Measurements from ENCODE around the gene RAB5IF. TPM values are rescaled to one million over a fixed set of nuclear protein-coding genes. Genes with fewer than 3 reads are reported as not detected.
A peak's percentile ranks its signal among the peaks of the same experiment; 100 is the strongest.

RAB5IF gene
- polyA plus RNA-seq, 4 donors, result 97.2 to 173 (median 128) TPM

GRCh38 chr20:36579996-36580545 lies 25.5 kb upstream of the RAB5IF start:
- Histone ChIP-seq H3K36me3 (ENCODE audit: control insufficient read depth in 3 of 3, insufficient read depth in 2 of 3, low read depth in 1 of 3, low read length in 3 of 3) (peaks cover 4 to 64% (median 10%) of the 10 kb centered on the region in 3 donors), H3K4me1 (ENCODE audit: control insufficient read depth in 3 of 3, insufficient read depth in 2 of 3, low read depth in 1 of 3, low read length in 2 of 3) (peaks cover 0 to 59% (median 4%) of the 10 kb centered on the region in 3 donors), H3K9me3 (ENCODE audit: control insufficient read depth in 2 of 2, insufficient read depth in 1 of 2, low read depth in 1 of 2, low read length in 1 of 2) (no peaks in the 10 kb centered on the region), H3K27me3 (ENCODE audit: control insufficient read depth in 3 of 3, insufficient read depth in 3 of 3, low read length in 3 of 3) (no peaks in the 10 kb centered on the region), H3K27ac (ENCODE audit: low read depth in 1 of 3, low read length in 2 of 3) (peak overlapping the region in 1 of 3 donors; percentile 95), H3K4me3 (ENCODE audit: low read depth in 1 of 3, low read length in 3 of 3) (no peak overlapping the region)
- DNase-seq (peak in 1 of 2 donors; percentile 90), FAIRE-seq (no peak)
- 82 to 90% (median 89%) methylated on average over 2 of the region's 2 CpGs for WGBS, 3 donors

- no peak for DNase-seq
- Histone ChIP-seq H3K27ac (ENCODE audit: low read depth in 1 of 3, low read length in 2 of 3) (no peak overlapping the region), H3K27me3 (ENCODE audit: control insufficient read depth in 3 of 3, insufficient read depth in 3 of 3, low read length in 3 of 3) (no peaks in the 10 kb centered on the region), H3K36me3 (ENCODE audit: control insufficient read depth in 3 of 3, insufficient read depth in 2 of 3, low read depth in 1 of 3, low read length in 3 of 3) (peaks cover 4 to 77% (median 10%) of the 10 kb centered on the region in 3 donors), H3K4me1 (ENCODE audit: control insufficient read depth in 3 of 3, insufficient read depth in 2 of 3, low read depth in 1 of 3, low read length in 2 of 3) (peaks cover 0 to 45% (median 0%) of the 10 kb centered on the region in 3 donors), H3K4me3 (ENCODE audit: low read depth in 1 of 3, low read length in 3 of 3) (no peak overlapping the region), H3K9me3 (ENCODE audit: control insufficient read depth in 2 of 2, insufficient read depth in 1 of 2, low read depth in 1 of 2, low read length in 1 of 2) (no peaks in the 10 kb centered on the region)
- WGBS, 3 donors, result 67 to 88% (median 75%) methylated on average over 4 of the region's 4 CpGs
- no peak for FAIRE-seq
These were observed 23.3 kb upstream of the RAB5IF start for GRCh38 chr20:36582322-36582721.

DNA sequence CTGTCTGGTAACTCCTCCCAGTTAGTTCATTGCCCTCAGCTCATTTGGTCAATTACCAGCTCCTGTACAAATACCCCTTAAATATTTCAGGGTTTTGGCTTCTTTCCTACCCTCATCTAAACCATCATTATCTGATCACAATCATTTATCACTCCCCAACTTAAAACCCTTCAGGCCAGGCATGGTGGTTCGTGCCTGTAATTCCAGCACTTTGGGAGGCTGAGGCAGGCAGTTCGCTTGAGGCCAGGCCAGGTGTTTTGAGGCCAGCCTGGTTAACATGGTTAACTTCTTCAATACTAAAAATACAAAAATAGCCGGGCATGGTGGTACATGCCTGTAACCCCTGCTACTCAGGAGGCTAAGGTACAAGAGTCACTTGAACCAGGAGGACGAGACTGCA lies 22.8 kb upstream of the RAB5IF start:
- WGBS, 3 donors, result 91 to 98% (median 94%) methylated on average over 4 of the region's 4 CpGs
- H3K36me3 ChIP-seq (ENCODE audit: control insufficient read depth in 3 of 3, insufficient read depth in 2 of 3, low read depth in 1 of 3, low read length in 3 of 3), result peaks cover 4 to 80% (median 10%) of the 10 kb centered on the region in 3 donors
- H3K9me3 ChIP-seq (ENCODE audit: control insufficient read depth in 2 of 2, insufficient read depth in 1 of 2, low read depth in 1 of 2, low read length in 1 of 2), result no peaks in the 10 kb centered on the region
- H3K27me3 ChIP-seq (ENCODE audit: control insufficient read depth in 3 of 3, insufficient read depth in 3 of 3, low read length in 3 of 3), result no peaks in the 10 kb centered on the region
- FAIRE-seq, result no peak
- no peak for DNase-seq
- no peak overlapping the region for H3K4me3 ChIP-seq (ENCODE audit: low read depth in 1 of 3, low read length in 3 of 3)
- no peak overlapping the region for H3K27ac ChIP-seq (ENCODE audit: low read depth in 1 of 3, low read length in 2 of 3)
- peaks cover 0 to 42% (median 0%) of the 10 kb centered on the region in 3 donors for H3K4me1 ChIP-seq (ENCODE audit: control insufficient read depth in 3 of 3, insufficient read depth in 2 of 3, low read depth in 1 of 3, low read length in 2 of 3)

- H3K36me3 ChIP-seq (ENCODE audit: control insufficient read depth in 3 of 3, insufficient read depth in 2 of 3, low read depth in 1 of 3, low read length in 3 of 3), result peaks cover 4 to 79% (median 12%) of the 10 kb centered on the region in 3 donors
- peak overlapping the region in 1 of 3 donors; percentile 92 for H3K27ac ChIP-seq (ENCODE audit: low read depth in 1 of 3, low read length in 2 of 3)
These were observed 21.5 kb upstream of the RAB5IF start for GRCh38 chr20:36584018-36584481.

GRCh38 chr20:36585410-36586125 lies 20.0 kb upstream of the RAB5IF start:
- H3K36me3 ChIP-seq (ENCODE audit: control insufficient read depth in 3 of 3, insufficient read depth in 2 of 3, low read depth in 1 of 3, low read length in 3 of 3), result peaks cover 0 to 77% (median 3%) of the 10 kb centered on the region in 3 donors
- FAIRE-seq, result no peak

More at GRCh38 chr20:36584018-36584481, 21.5 kb upstream of the RAB5IF start:
- DNase-seq (peak in 1 of 2 donors; percentile 78), FAIRE-seq (no peak)
- WGBS, 3 donors, result 50 to 85% (median 78%) methylated on average over 2 of the region's 2 CpGs
- Histone ChIP-seq H3K4me1 (ENCODE audit: control insufficient read depth in 3 of 3, insufficient read depth in 2 of 3, low read depth in 1 of 3, low read length in 2 of 3) (peaks cover 0 to 30% (median 0%) of the 10 kb centered on the region in 3 donors), H3K4me3 (ENCODE audit: low read depth in 1 of 3, low read length in 3 of 3) (no peak overlapping the region), H3K9me3 (ENCODE audit: control insufficient read depth in 2 of 2, insufficient read depth in 1 of 2, low read depth in 1 of 2, low read length in 1 of 2) (no peaks in the 10 kb centered on the region), H3K27me3 (ENCODE audit: control insufficient read depth in 3 of 3, insufficient read depth in 3 of 3, low read length in 3 of 3) (no peaks in the 10 kb centered on the region)

GRCh38 chr20:36587388-36588070 lies 18.1 kb upstream of the RAB5IF start:
- WGBS, 3 donors, result 82 to 89% (median 87%) methylated on average over 3 of the region's 3 CpGs
- Histone ChIP-seq H3K27me3 (ENCODE audit: control insufficient read depth in 3 of 3, insufficient read depth in 3 of 3, low read length in 3 of 3) (no peaks in the 10 kb centered on the region), H3K9me3 (ENCODE audit: control insufficient read depth in 2 of 2, insufficient read depth in 1 of 2, low read depth in 1 of 2, low read length in 1 of 2) (no peaks in the 10 kb centered on the region), H3K36me3 (ENCODE audit: control insufficient read depth in 3 of 3, insufficient read depth in 2 of 3, low read depth in 1 of 3, low read length in 3 of 3) (peaks cover 0 to 77% (median 6%) of the 10 kb centered on the region in 3 donors), H3K27ac (ENCODE audit: low read depth in 1 of 3, low read length in 2 of 3) (no peak overlapping the region), H3K4me1 (ENCODE audit: control insufficient read depth in 3 of 3, insufficient read depth in 2 of 3, low read depth in 1 of 3, low read length in 2 of 3) (peaks cover 0 to 10% (median 0%) of the 10 kb centered on the region in 3 donors), H3K4me3 (ENCODE audit: low read depth in 1 of 3, low read length in 3 of 3) (no peak overlapping the region)
- DNase-seq, result no peak
- no peak for FAIRE-seq

More at GRCh38 chr20:36585410-36586125, 20.0 kb upstream of the RAB5IF start:
- no peak overlapping the region for H3K4me3 ChIP-seq (ENCODE audit: low read depth in 1 of 3, low read length in 3 of 3)
- 78 to 90% (median 86%) methylated on average over 8 of the region's 8 CpGs for WGBS, 3 donors
- no peak overlapping the region for H3K27ac ChIP-seq (ENCODE audit: low read depth in 1 of 3, low read length in 2 of 3)
- no peaks in the 10 kb centered on the region for H3K9me3 ChIP-seq (ENCODE audit: control insufficient read depth in 2 of 2, insufficient read depth in 1 of 2, low read depth in 1 of 2, low read length in 1 of 2)
- DNase-seq, result no peak
- no peaks in the 10 kb centered on the region for H3K27me3 ChIP-seq (ENCODE audit: control insufficient read depth in 3 of 3, insufficient read depth in 3 of 3, low read length in 3 of 3)
- peaks cover 0 to 18% (median 0%) of the 10 kb centered on the region in 3 donors for H3K4me1 ChIP-seq (ENCODE audit: control insufficient read depth in 3 of 3, insufficient read depth in 2 of 3, low read depth in 1 of 3, low read length in 2 of 3)

DNA sequence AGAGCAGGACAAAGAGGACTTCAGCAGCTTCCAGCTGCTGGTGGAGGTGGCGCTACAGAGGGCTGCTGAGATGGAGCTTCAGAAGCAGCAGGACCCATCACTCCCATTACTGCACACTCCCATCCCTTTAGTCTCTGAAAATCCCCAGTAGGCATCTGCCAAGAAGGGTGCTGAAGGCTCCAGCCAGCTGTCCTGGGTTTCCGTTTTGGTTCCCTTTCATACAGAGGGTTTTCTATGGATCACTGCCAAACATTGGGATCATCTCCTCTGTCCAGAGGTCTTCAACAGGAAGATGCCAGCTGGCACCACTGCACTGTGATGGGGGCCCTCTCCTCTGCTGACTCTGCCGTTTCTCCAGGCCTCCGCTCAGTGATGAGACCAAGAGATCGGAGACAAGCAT lies 14.3 kb upstream of the RAB5IF start:
- Histone ChIP-seq H3K4me1 (ENCODE audit: control insufficient read depth in 3 of 3, insufficient read depth in 2 of 3, low read depth in 1 of 3, low read length in 2 of 3) (no peaks in the 10 kb centered on the region), H3K27me3 (ENCODE audit: control insufficient read depth in 3 of 3, insufficient read depth in 3 of 3, low read length in 3 of 3) (no peaks in the 10 kb centered on the region), H3K27ac (ENCODE audit: low read depth in 1 of 3, low read length in 2 of 3) (no peak overlapping the region), H3K4me3 (ENCODE audit: low read depth in 1 of 3, low read length in 3 of 3) (no peak overlapping the region), H3K9me3 (ENCODE audit: control insufficient read depth in 2 of 2, insufficient read depth in 1 of 2, low read depth in 1 of 2, low read length in 1 of 2) (no peaks in the 10 kb centered on the region), H3K36me3 (ENCODE audit: control insufficient read depth in 3 of 3, insufficient read depth in 2 of 3, low read depth in 1 of 3, low read length in 3 of 3) (peaks cover 0 to 70% (median 6%) of the 10 kb centered on the region in 3 donors)
- DNase-seq (no peak), FAIRE-seq (no peak)
- 82 to 90% (median 87%) methylated on average over 5 of the region's 5 CpGs for WGBS, 3 donors

DNA sequence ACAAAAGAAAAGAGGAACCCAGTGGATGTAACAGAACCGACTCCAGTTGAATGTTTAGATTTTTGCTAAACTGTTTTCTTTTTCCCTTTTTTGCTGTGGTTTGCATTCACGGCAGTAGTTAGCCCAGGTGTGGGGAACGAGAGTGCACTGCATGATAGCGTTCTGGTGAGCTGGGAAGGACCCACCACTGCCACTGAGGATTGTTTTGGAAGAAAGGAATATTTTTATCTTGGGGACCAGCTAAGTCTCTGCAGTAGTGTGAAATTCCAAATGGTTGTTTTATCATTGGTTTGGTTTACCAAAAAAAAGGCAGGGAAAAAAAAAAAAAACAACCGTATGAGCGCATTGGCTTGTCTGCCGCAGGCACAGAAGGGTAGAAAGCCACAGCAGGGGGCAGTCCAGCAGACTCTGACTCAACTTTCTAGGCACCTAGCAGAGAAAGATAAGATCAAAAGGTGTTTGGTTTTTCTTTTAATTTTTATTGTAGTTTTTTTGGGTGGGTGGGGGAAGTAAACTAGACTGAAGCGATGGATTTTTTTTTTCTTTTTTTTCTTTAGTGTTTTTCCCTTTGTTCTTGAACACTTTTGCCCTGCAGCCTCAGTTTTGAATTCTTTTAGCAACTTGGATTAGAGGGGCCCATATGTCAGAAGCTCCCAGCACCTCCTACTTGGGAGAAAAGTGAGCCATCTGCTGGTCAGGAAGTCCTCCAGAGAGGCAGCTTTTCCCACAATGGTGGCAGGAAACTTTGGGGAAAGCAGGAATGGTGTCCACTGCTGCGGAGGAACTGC lies 13.5 kb upstream of the RAB5IF start:
- no peak overlapping the region for H3K27ac ChIP-seq (ENCODE audit: low read depth in 1 of 3, low read length in 2 of 3)
- FAIRE-seq, result no peak
- peak; percentile 27 to 48 for DNase-seq
- peaks cover 0 to 64% (median 6%) of the 10 kb centered on the region in 3 donors for H3K36me3 ChIP-seq (ENCODE audit: control insufficient read depth in 3 of 3, insufficient read depth in 2 of 3, low read depth in 1 of 3, low read length in 3 of 3)
- no peaks in the 10 kb centered on the region for H3K4me1 ChIP-seq (ENCODE audit: control insufficient read depth in 3 of 3, insufficient read depth in 2 of 3, low read depth in 1 of 3, low read length in 2 of 3)
- H3K4me3 ChIP-seq (ENCODE audit: low read depth in 1 of 3, low read length in 3 of 3), result no peak overlapping the region
- 76 to 86% (median 84%) methylated on average over 9 of the region's 9 CpGs for WGBS, 3 donors
- no peaks in the 10 kb centered on the region for H3K27me3 ChIP-seq (ENCODE audit: control insufficient read depth in 3 of 3, insufficient read depth in 3 of 3, low read length in 3 of 3)
- no peaks in the 10 kb centered on the region for H3K9me3 ChIP-seq (ENCODE audit: control insufficient read depth in 2 of 2, insufficient read depth in 1 of 2, low read depth in 1 of 2, low read length in 1 of 2)
